Fibroblast of peridontal ligament (primary cell): ENCODE data around the gene RNF130.

Experiments
- DNase-seq: peaks from one replicate; pipeline ENCODE4 v3.0.0-alpha.2; 2010; ENCODE audit errors: extremely low read depth

Gene RNF130

DNA sequence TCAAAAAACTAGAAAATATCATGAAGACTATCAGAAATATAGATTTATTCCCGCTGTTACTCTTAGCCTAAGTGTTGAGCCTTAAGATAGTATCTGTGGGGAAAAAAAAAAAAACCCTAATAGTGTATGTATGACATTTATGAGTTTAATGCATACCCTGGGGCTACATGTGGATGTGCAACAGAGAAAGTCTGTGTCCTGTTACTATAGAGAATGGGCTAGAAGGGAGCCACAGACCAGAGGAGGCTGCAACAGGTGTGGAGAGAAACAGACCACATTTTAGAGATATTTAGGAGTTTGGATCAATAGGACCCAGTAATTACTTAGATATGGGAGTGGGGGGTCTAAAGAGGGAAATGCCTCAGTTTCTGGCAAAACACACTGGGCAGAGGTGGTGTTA, 15.4 kb downstream of the RNF130 start:
- DNase-seq, result no peak

DNA sequence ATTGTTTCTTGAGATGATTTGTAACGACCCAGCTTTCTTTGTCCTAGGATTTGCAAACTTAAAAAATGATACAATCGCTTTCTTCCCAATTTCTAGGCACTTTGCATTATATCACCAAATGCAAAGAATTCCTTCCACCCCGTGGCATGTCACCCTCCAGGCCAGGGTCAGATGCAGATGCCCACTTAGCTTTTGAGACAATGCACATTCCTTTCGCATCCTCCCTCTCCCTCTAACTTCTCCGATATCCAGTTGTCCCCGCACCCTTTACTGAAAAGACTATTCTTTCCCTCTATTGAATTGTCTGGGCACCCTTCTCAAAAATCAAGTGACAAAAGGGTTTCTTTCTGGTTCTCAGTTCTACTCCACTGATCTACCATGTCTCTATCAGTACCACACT, 17.3 kb downstream of the RNF130 start:
- no peak for DNase-seq

DNA sequence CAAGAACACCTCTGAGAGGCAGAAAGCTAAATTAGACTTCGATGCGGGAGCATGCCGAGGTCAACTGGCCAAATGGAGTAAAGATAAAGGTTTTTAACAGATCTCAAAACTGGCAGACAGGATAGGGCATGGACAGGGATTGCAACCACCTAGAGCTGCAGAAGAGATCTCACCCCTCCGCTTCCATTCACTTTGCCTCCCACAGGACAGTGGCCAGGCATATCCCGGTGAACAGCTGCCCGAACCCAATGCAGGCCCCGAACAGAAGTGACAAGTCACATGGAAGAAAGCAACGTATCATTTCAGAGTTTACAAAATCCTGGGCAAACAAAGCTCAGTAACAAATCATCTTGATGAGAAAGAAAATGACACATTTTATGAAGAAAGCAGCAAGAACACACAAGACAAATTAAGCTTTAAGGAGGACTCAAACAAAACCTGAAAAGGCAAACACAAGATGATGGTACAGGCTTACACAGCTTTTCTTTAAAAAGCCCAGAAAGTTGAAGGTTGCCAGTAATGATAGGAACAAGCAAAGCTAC, 18.4 kb downstream of the RNF130 start:
- no peak for DNase-seq

DNA sequence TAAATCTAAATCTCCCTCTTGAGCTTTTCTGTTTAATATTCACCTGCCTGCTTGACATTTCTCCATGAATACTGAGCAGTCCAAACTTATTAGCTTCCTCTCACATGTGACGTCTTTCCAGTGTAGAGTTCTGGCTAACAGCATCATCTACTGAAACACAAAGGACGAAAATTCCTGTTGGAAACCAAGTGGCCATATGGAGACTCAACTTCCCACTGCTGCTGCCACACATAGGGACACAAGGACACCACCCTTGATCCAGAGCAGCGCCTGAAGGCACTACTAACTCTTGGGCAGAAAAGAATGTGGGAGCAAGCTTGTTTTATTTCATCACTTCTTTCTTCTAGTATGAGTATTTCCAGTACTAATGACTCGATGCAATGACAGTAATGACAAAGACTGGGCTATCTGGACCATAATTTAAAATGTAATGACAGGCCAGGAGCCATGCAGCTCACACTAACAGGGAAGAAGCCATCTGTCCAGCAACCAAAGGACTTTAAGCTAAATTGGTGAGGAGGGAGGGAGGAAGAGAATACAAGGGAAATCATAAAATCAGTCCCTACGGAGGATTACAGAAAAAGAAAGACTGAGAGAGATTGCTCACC, 19.2 kb downstream of the RNF130 start:
- no peak for DNase-seq

DNA sequence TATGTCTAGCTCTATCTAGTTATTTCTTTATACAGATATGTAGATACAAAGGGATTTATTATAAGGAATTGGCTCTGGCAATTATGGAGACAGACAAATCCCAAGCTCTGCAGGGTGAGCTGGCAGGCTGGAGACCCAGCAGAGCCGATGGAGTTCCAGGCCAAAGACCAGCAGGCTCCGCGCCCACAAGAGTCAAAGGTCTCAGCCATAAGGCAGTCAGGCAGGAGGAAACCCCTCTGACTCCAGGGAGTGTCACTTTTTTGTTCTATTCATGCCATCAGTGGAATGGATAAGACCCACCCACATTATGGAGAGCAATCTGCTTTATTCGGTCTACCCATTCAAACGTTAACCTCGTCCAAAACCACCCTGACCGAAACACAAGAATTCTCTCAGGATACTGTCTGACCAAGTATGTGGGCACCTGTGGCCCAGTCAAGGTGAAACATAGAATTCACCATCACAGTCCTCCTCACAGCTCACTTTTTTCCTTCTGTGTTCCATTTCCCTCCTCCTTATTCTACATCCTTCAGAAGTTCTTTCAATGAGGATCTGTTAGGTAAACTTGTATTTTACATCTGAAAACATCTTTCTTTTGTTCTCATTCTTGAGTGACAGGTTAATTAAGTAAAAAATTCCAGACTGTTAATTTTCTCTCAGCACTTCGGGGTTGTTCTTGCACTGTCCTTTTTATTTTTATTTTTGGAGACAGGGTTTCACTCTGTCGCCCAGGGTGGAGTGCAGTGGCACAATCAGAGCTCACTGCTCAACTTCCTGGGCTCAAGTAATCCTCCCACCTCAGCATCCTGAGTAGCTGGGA, 21.2 kb downstream of the RNF130 start:
- no peak for DNase-seq

DNA sequence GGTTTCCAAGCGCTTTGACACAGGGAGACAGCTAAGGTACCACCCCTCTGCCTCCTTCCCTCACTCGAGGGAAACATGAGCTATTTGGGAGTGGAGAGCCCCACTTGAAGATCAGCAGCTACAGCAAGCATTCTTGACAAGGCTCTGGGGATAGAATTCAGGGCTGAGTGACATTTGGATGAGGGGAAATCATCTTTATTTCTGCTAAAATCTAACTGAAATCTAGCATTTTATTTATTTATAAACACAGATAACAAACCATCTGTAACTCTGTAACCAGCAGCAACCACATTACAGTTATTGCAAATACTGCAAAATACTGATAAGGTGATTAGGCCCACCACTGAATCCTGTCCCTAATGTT, 22.4 kb downstream of the RNF130 start:
- no peak for DNase-seq

DNA sequence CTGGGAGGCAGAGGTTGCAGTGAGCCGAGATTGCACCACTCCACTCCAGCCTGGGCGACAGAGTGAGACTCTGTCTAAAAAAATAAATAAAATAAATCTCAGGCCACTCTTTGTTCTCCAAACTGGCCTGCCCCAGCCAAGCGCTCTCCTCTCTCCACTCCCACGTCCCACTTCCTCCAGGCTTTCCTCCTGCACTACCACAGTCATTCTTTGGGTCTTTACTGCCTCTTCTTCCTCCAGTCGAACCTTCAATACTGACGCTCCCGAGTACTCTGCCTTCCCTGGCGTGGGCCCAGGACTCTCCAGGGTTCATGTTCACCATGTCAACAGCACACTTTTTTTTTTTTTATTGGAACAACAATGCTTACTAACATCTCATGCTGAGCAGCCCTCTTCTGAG, 23.9 kb downstream of the RNF130 start:
- DNase-seq, result no peak

DNA sequence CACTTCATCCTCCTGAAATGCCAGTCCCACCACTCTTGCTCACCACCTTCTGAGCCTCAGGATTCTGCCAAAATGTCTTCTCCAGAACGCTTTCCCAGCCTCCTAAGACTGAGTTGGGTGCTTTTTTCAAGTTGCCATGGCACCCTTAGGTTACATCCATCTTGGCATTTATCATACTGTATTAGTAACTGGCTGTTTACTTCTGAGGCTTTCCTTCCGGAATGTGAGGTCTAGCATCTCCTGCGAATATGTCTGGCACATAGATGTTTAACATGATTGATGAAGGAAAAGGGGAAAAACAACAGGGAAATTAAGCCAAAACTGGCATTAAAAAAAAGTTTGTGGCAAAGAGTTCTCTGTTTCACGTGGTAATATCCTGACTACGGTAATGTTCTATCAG, 24.9 kb downstream of the RNF130 start:
- DNase-seq, result no peak

DNA sequence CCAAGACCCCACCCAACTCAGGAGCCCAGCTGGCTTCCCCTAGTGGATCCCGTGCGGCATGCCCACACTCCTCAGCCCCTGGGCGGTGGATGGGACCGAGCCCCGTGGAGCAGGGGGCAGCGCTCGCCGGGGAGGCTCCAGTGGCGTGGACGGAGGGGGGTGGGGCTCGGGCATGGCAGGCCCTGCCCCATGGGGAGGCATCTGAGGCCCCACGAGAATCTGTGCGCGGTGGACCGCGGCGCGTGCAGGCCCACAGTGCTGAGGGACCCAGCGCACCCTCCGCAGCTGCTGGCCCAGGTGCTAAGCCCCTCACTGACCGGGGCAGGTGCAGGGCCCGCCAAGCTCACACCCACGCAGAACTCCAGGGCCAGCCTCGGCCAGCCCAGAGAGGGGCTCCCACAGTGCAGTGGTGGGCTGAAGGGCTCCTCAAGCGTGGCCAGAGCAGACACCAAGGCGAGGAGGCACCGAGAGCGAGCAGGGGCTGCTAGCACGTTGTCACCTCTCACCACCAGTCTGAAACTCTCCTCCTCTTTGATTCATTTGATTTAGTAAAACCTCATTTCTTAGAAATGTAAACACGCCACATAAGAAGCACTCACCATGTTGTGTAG, 25.6 kb downstream of the RNF130 start:
- DNase-seq, result no peak

DNA sequence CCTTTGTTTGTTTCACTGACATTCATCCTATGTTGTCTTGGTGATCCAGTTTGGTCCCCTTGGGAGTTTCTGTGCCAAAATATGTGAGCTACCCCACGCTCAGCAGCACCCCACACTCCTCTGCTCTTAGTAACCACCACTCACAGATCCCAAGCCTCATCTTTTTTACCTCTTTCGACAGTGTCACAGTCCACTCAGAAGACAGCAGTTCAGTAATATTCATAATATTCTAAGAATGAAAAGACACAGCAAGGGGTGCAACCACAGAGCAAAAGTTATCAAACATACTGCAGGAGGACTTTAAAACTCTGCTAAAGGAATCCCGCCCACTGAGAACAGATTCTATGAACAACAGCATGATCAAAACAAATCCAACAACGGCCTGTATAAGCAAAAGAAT, 28.2 kb downstream of the RNF130 start:
- no peak for DNase-seq

DNA sequence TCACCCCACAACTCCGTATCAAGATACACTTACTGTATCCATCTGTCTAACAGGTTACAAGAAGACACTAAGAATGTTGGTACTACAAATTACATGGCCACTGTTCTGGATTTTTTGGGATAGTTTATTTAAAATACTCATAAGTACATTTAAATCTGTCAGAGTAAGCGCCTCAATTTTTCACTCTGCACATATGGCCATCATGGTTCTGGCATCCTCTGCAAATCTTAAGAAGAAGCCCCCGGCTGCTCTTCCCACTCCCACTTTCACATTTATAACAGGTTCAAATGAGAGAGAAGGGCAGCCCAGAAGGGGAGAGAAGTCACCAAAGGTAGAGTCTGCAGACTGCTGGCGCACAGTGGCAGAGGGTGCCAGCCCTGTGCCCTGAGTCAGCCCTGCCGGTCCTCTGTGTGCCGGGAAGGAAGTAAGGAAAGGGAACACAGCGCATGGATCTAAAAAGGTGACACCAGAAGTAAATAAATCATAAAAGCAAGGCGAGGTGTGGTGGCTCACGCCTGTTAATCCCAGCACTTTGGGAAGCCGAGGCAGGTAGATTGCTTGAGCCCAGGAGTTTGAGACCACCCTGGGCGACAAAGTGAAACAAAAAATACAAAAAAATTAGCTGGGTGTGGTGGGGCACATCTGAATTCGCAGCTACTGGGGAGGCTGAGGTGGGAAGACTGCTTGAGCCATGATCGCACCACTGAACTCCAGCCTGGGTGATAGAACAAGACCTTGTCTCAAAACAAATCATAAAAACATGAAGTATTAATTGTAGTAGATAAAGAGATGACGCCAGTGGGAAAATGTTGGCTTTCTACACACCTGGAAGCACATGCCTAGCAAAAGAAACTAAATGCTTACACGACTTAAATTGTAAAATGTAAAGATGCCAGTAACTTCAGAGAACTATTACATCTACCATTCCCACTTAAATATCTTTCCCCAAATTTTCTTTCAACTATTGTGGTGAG, 30.0 kb downstream of the RNF130 start:
- DNase-seq, result no peak

DNA sequence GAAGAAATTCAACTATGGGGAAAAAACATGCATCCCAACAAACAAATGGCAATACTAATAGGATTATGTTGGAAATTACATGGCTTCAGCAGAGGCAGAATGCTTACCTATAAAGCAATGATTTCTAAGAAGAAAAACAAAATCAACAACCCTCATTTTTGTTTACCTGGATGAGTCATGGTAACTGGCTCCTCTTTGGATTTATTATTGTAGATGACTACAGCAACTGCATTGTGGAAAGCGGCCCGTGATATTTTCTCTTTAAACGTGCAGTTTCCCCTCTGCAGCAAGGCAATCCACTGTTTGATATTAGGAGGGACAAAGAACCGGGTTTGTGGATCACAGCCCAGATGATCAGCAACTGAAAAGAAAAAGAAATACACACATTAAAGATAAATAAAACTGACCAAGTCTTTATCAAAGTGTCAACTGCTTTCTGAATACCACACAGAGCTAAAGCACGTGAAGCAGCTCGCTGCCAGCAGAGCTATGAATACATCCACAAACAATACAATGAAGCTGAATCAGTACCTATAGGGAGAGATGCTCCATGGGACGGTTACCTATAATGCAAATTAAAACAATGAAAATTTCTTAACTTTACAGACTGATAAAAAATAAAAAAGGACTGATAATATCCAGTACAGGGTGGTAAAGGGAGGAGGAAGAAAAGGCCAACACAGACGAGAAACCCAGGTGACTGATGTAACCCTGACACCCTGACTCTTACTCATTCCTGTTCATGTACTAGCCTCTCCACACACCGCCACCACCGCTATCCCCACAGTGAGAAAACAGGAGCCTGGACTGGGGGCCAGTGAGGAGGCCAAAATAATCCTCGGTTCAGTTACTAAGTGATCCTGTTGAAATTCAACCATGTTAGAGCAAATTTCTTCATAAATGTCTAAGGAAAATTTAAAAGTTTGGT, 31.0 kb downstream of the RNF130 start:
- DNase-seq, result no peak

DNA sequence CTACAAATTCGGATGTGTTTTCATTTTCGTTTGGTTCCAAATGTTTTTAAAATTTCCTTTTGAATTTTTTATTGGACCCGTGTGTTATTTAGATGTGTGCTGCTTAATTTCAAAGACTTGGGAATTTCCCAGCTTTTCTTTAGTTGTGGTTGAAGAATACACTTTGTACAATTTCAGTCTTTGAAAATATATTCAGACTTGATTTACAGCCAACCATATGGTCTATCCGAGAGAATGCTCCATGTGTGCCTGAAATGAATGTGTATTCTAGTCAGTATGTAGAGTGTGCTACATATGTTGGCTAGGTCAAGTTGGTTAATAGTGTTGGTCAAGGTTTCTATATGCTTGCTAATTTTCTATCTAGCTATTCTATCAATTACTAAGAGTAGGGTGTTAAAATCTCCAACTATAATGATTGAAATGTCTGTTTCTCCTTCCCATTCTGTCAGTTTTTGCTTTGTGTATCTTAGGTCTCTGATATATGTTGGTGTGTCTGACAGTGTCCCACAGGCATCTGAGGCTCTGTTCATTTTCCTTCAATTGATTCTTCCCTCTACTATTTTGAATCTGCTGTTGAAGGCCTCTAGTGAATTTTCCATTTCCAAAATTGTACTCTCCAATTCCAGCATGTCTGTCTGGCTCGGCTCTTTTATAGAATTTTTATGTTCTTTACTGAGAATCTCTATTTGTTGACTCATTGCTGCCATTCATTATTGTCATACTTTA, 36.2 kb downstream of the RNF130 start:
- DNase-seq, result no peak

DNA sequence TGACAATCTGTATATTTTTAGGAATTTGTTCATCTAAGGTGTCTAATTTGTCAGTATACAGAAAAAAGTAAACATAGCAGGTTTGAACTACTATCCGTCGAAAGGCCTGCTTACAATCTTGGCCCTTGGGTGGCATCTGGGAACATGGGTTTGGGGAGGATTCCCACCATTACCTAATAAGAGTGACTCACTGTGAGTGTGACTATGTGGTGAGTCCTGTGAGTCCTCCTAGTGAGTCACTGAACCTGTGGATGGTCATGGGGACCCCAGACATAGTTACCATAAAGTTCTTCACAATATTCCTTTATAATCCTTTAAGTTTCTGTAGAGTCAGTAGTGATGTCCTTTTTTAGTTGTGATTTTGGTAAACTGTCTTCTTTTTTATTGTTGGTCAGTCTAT, 37.0 kb downstream of the RNF130 start:
- DNase-seq, result no peak

DNA sequence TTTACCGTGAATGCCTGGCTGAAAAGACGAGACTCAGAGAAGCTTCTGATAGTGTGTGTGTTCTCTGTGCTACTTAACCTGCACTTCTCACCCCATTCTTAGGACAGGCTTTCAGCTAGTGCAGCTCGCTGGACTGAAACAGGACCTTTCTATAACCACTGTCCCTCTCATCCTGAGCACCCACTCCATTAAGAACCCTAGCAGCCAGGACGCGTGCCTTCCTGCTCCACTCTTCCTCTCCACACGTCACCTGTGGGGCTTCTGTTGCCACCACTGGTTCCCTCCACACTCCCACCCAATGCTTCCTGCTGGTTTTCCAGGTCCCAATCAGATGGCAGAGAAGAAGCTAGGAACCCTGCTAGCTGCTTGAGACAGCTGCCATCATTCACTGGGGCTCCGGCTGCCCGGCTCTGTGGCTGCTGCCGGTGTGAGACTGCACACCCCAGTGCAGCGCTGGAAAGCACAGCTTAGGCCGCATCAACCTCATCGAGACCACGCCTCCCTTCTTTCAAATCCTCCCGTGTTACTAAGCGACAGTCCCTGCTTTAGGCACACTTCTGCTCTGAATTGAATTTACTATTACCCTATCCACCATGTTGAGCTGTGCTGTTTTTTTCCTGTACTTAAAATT, 44.0 kb downstream of the RNF130 start:
- DNase-seq, result no peak

DNA sequence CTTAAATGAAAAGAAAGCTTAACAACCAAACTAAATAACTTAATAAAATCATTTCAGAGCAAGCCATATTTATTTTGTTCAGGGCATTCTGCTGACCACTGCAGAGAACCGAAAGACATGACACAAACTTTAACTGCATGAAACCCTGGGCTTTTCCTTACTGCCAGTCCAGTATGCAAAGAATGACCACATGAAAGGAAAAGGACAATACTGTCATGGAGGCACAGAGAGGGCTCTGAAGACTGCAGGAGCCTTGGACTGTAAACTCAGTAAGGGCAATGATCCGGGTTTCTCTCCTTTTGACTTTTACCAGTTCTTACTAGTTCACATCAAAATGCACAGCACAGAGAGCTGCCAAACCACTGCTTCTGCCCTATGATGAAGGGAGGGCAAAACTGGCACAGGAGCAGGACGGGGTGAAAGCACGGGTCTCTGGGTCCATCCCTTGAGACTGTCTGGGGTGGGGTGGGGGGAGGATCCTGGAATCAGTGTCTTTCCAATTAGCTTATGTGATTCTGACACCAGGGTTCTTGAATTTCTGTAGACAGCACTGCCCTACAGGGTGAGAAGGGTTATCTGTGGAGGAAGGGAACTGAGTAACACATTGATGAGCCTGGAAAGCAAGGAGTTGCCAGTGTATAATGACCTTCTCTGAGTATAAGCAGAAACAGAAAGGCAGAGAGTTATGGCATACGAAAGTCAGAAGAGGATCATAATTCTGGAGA, 44.7 kb downstream of the RNF130 start:
- DNase-seq, result peak; percentile 8

DNA sequence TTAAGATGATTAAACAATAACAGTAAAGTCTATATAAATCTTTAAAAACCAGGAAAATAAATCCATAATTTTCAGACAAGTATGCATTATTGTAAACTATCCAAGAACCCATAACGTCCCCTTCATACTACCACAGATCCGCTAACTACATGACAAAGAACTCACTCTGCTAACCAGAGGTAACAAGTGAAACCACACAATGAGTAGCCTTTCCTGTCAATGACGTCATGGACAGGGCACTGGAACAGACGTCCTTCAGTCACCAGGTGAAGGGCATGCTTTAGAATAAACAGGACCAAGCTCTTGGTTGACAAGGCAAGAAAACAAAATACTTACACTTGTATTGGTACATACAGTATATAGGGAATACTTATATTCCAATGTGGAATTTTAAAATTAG, 45.2 kb downstream of the RNF130 start:
- DNase-seq, result peak; percentile 6

DNA sequence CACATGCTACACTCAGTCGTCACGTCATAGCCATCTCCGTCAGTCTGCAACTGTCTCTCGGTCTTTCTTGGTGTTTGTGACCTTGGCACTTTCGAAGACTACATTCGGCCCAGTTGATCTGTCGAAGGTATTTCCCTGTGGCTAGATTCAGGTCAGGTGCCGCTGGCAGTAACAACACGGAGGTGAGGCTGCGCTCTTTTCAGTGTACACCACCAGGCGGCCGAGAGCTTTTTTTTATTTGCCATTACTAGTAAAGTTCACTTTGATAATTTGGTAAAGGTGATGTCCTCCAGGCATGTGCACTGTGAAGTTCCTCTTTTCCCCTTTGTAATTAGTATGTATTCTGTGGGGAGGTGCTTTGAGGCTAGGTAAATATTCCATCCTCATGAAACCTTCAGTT, 49.7 kb downstream of the RNF130 start:
- DNase-seq, result no peak

DNA sequence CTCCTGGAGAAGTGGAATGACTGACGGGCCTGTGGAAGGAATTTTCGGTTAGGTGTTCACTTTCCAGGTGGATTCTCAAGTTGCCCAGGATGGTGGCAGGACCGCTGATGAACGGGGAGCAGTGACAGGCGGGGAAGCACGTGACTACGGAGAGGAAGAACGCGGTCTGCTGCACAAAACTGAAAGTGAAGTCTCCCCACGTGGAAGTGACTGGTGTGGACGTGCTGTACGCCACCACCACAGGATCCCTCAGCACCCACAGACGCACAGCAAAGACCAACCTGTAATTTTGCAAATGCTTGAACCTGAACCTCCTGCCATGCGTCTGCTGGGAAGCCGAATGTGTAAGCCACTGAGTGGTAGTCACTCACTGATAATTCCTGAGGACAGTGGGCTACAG, 51.4 kb downstream of the RNF130 start:
- no peak for DNase-seq
